Measurements from ENCODE around the gene PPP1R37. TPM values are rescaled to one million over a fixed set of nuclear protein-coding genes. Genes with fewer than 3 reads are reported as not detected.

PPP1R37 gene
- total RNA-seq, 1 donor from 2014 or later: 23.8 TPM

DNA sequence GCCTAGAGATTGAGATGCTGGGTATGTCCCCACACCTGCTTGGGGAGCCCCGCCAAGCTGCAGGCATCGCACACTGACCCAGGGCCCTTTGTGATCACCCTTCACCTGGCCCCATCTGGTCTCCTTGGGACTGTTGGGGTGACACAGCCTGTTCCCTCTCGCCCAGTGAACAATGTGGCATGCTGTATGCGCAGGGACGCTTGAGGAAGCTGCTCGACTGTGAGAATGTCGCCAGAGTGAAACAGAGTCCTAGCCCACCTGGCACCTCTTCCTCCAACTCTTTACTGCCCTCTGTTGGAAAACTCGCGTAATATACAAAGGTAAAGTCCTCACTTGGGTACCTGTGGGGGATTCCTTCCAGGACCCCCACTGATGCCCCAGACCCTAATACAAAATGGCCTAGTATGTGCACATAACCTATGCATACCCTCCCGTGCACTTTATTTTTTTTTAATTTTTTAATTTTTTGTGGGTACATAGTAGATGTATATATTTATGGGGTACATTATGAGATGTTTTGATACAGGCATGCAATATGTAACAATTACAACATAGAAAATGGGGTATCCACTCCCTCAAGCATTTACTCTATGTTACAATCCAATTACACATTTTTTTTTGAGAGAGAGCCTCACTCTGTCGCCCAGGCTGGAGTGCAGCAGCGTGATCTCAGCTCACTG, 94.6 kb downstream of the PPP1R37 start:
- Histone ChIP-seq H3K9me3 (no peaks in the 10 kb centered on the region), H3K4me3 (no peak overlapping the region), H3K4me1 (no peaks in the 10 kb centered on the region), H3K27me3 (no peaks in the 10 kb centered on the region), H3K27ac (no peak overlapping the region), H3K36me3 (no peaks in the 10 kb centered on the region)
- TF ChIP-seq POLR2A (IDR thresholded peaks at IDR 0.05): no peak
- TF ChIP-seq, protein P1, sequence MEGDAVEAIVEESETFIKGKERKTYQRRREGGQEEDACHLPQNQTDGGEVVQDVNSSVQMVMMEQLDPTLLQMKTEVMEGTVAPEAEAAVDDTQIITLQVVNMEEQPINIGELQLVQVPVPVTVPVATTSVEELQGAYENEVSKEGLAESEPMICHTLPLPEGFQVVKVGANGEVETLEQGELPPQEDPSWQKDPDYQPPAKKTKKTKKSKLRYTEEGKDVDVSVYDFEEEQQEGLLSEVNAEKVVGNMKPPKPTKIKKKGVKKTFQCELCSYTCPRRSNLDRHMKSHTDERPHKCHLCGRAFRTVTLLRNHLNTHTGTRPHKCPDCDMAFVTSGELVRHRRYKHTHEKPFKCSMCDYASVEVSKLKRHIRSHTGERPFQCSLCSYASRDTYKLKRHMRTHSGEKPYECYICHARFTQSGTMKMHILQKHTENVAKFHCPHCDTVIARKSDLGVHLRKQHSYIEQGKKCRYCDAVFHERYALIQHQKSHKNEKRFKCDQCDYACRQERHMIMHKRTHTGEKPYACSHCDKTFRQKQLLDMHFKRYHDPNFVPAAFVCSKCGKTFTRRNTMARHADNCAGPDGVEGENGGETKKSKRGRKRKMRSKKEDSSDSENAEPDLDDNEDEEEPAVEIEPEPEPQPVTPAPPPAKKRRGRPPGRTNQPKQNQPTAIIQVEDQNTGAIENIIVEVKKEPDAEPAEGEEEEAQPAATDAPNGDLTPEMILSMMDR (IDR thresholded peaks at IDR 0.05): peak in 2 of 3 experiments; percentile 18 to 19
- TF ChIP-seq POLR2AphosphoS5 (IDR thresholded peaks at IDR 0.05; ENCODE audit: insufficient read depth in 1 of 2, low read depth in 1 of 2): no peak
- intact Hi-C loops (cut with DNase I): no loop called here
- no peak for DNase-seq (ENCODE audit: extremely low spot score in 2 of 2)

DNA sequence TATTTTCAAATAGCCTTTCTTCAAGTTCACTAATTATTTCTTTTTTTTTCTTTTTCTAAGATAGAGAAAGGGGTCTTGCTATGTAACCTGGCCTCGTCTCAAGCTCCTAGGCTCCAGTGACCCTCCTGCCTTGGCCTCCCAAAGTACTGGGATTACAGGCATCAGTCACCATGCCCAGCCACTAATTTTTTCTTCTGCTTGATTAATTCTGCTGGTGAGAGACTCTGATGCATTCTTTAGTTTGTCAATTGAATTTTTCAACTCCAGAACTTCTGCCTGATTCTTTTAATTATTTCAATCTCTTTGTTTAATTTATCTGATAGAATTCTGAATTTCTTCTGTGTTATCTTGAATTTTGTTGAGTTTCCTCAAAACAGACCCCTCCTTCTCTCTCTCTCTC, 97.0 kb downstream of the PPP1R37 start:
- Histone ChIP-seq H3K4me3 (no peak overlapping the region), H3K27ac (no peak overlapping the region), H3K27me3 (no peaks in the 10 kb centered on the region), H3K9me3 (no peaks in the 10 kb centered on the region), H3K36me3 (no peaks in the 10 kb centered on the region), H3K4me1 (no peaks in the 10 kb centered on the region)
- TF ChIP-seq POLR2A (IDR thresholded peaks at IDR 0.05) (no peak), POLR2AphosphoS5 (IDR thresholded peaks at IDR 0.05; ENCODE audit: insufficient read depth in 1 of 2, low read depth in 1 of 2) (no peak)
- TF ChIP-seq, protein P1 (IDR thresholded peaks at IDR 0.05): no peak
- intact Hi-C loops (cut with DNase I): no loop called here
- DNase-seq (ENCODE audit: extremely low spot score in 2 of 2): no peak

DNA sequence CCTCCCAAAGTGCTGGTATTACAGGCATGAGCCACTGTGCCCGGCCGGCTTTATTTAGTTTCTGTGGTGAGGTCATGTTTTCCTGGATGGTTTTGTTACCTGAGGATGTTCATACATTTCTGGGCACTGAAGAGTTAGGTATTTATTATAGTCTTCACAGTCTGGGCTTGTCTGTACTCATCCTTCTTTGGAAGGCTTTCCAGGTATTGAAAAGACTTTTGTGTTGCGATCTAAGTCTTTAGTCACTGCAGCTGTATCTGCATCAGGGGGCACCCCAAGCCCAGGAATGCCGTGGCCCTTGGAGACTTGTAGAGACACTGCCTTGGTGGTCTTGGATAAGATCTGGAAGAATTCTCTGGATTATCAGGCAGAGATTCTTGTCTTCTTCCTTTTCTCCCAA, 98.4 kb downstream of the PPP1R37 start:
- Histone ChIP-seq H3K4me3 (no peak overlapping the region), H3K27me3 (no peaks in the 10 kb centered on the region), H3K27ac (no peak overlapping the region), H3K9me3 (no peaks in the 10 kb centered on the region), H3K36me3 (no peaks in the 10 kb centered on the region), H3K4me1 (no peaks in the 10 kb centered on the region)
- DNase-seq (ENCODE audit: extremely low spot score in 2 of 2): no peak
- TF ChIP-seq, protein P1 (IDR thresholded peaks at IDR 0.05): no peak
- TF ChIP-seq POLR2A (IDR thresholded peaks at IDR 0.05) (no peak), POLR2AphosphoS5 (IDR thresholded peaks at IDR 0.05; ENCODE audit: insufficient read depth in 1 of 2, low read depth in 1 of 2) (peak in 1 of 2 donors; percentile 30)
- intact Hi-C loops (cut with DNase I): no loop called here

DNA sequence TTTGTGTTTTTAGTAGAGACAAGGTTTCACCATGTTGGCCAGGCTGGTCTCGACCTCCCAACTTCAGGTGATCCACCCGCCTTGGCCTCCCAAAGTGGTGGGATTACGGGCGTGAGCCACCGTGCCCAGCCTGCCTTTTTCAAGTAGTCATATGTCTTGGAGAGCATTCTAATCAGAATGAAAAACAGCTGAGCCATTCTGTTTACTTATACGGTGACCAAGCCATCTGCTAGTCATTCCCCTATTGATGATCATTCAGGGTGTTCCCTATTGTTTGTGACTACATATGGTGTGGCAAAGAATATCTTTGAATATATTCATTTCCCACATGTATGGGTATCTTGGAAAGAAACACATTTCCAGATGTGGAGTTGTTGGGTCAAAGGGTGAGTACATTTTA, 102.8 kb downstream of the PPP1R37 start:
- H3K9me3 ChIP-seq: no peaks in the 10 kb centered on the region
- no peaks in the 10 kb centered on the region for H3K4me1 ChIP-seq
- DNase-seq (ENCODE audit: extremely low spot score in 2 of 2): no peak
- H3K27me3 ChIP-seq: no peaks in the 10 kb centered on the region
- no peak overlapping the region for H3K4me3 ChIP-seq
- intact Hi-C loops (cut with DNase I): no loop called here
- H3K36me3 ChIP-seq: no peaks in the 10 kb centered on the region
- no peak overlapping the region for H3K27ac ChIP-seq
- TF ChIP-seq POLR2A (IDR thresholded peaks at IDR 0.05): no peak
- TF ChIP-seq POLR2AphosphoS5 (IDR thresholded peaks at IDR 0.05; ENCODE audit: insufficient read depth in 1 of 2, low read depth in 1 of 2): no peak
- TF ChIP-seq, protein P1 (IDR thresholded peaks at IDR 0.05): no peak

Small RNAs within 50 kb of the gene (small RNA-seq; reads per million reads assigned to genes)
- not detected for gene RNU6-611P

Other genes starting within 250 kb of the PPP1R37 start
- gene NECTIN2, start 246.9 kb upstream of the PPP1R37 start, total RNA-seq: 72.9 TPM
- gene TOMM40, start 201.9 kb upstream of the PPP1R37 start, total RNA-seq: 31.4 TPM
- gene APOE, start 187.4 kb upstream of the PPP1R37 start, total RNA-seq: 170 TPM
- gene APOC1, start 178.6 kb upstream of the PPP1R37 start, total RNA-seq: 14.5 TPM
- not detected for gene APOC4, start 150.9 kb upstream of the PPP1R37 start, total RNA-seq
- not detected for gene APOC2, start 147.1 kb upstream of the PPP1R37 start, total RNA-seq
- 130 TPM for gene CLPTM1, start 137.8 kb upstream of the PPP1R37 start, total RNA-seq
- gene RELB, start 91.7 kb upstream of the PPP1R37 start, total RNA-seq: 2.9 TPM
- 93.5 TPM for gene CLASRP, start 54.1 kb upstream of the PPP1R37 start, total RNA-seq
- gene ZNF296, start 16.7 kb upstream of the PPP1R37 start, total RNA-seq: 5.6 TPM
- gene GEMIN7, start 13.9 kb upstream of the PPP1R37 start, total RNA-seq: 42.0 TPM
- 14.0 TPM for gene NKPD1, start 67.8 kb downstream of the PPP1R37 start, total RNA-seq
- gene TRAPPC6A, start 85.1 kb downstream of the PPP1R37 start, total RNA-seq: 28.7 TPM
- 12.5 TPM for gene BLOC1S3, start 85.6 kb downstream of the PPP1R37 start, total RNA-seq
- gene EXOC3L2, start 152.2 kb downstream of the PPP1R37 start, total RNA-seq: 6.1 TPM
- 16.7 TPM for gene MARK4, start 158.1 kb downstream of the PPP1R37 start, total RNA-seq
- gene CKM, start 229.7 kb downstream of the PPP1R37 start, total RNA-seq: not detected
- 20.9 TPM for gene KLC3, start 247.6 kb downstream of the PPP1R37 start, total RNA-seq